Posterior cingulate gyrus (tissue), 11 donors: ENCODE measurements around the gene ATP1B2.
A peak's percentile ranks its signal among the peaks of the same experiment; 100 is the strongest.

Source experiments
- DNase-seq, 10 donors: peaks; one replicate each; pipeline versions ENCODE4 v3.0.0 to v3.0.0-alpha.2; 2020 to 2021; ENCODE audit warnings: mixed read lengths in 3 of 10
- intact Hi-C: fragments of 100-400 bp; cut with DNase I; formaldehyde crosslinking; loops from one replicate; pipeline ENCODE4 v1.15.1; 2023

Gene ATP1B2

GRCh38 chr17:7705269-7706255, 54.8 kb downstream of the ATP1B2 start:
- intact Hi-C loops, result no loop called here
- DNase-seq, result peak in 2 of 10 donors; percentile 78 to 83

GRCh38 chr17:7706631-7707354, 56.1 kb downstream of the ATP1B2 start:
- intact Hi-C loops, result no loop called here
- DNase-seq, result peak in 1 of 10 donors; percentile 9
